H9 (cell line): ENCODE measurements around the gene TRABD. TPM values are rescaled to one million over a fixed set of nuclear protein-coding genes. Genes with fewer than 3 reads are reported as not detected.

Experiments
- DNase-seq: peaks from one replicate; pipeline ENCODE4 v3.0.0-alpha.2; 2017
- H2AFZ ChIP-seq: one replicate; pipeline ENCODE4 v1.6.1; 2013; ENCODE audit warnings: mild to moderate bottlenecking, low read length, control low read depth, moderate library complexity
- H2AK5ac ChIP-seq: 2 replicates; pipeline ENCODE4 v1.6.1; 2013; ENCODE audit warnings: low read length, control low read depth, mixed read lengths; ENCODE audit not compliant: insufficient read length
- H2BK120ac ChIP-seq: one replicate; pipeline ENCODE4 v1.6.1; 2013; ENCODE audit warnings: low read depth, mild to moderate bottlenecking, low read length, control low read depth, inconsistent platforms; ENCODE audit not compliant: poor library complexity, severe bottlenecking
- H2BK12ac ChIP-seq: 2 replicates; pipeline ENCODE4 v1.6.1; 2013; ENCODE audit warnings: low read length, control low read depth, mixed read lengths, low read depth; ENCODE audit not compliant: insufficient read length
- H2BK15ac ChIP-seq: 2 replicates; pipeline ENCODE4 v1.6.1; 2013; ENCODE audit warnings: low read depth, low read length, control low read depth
- H2BK20ac ChIP-seq: one replicate; pipeline ENCODE4 v1.6.1; 2013; ENCODE audit warnings: low read depth, mild to moderate bottlenecking, low read length, control low read depth, inconsistent platforms; ENCODE audit not compliant: poor library complexity, severe bottlenecking
- H2BK5ac ChIP-seq: 2 replicates; pipeline ENCODE4 v1.6.1; 2013; ENCODE audit warnings: low read length, control low read depth, mixed read lengths; ENCODE audit not compliant: insufficient read length
- H3K14ac ChIP-seq: 2 replicates; pipeline ENCODE4 v1.6.1; 2013; ENCODE audit warnings: low read length, control low read depth; ENCODE audit not compliant: insufficient read depth
- H3K18ac ChIP-seq: 2 replicates; pipeline ENCODE4 v1.6.1; 2013; ENCODE audit warnings: low read depth, mild to moderate bottlenecking, mixed read lengths, low read length, control low read depth; ENCODE audit not compliant: insufficient read length
- H3K23ac ChIP-seq: 2 replicates; pipeline ENCODE4 v1.6.1; 2013; ENCODE audit warnings: low read length, control low read depth, mixed read lengths, low read depth; ENCODE audit not compliant: insufficient read length
- H3K23me2 ChIP-seq: 2 replicates; pipeline ENCODE4 v1.6.1; 2013; ENCODE audit warnings: low read depth, mild to moderate bottlenecking, mixed read lengths, low read length, control low read depth; ENCODE audit not compliant: insufficient read length, poor library complexity, severe bottlenecking
- H3K27ac ChIP-seq: 2 replicates; pipeline ENCODE4 v1.5.1; 2013; ENCODE audit warnings: low read length, control low read depth, mixed read lengths, low read depth; ENCODE audit not compliant: insufficient read length
- H3K27me3 ChIP-seq: 2 replicates; pipeline ENCODE4 v1.6.1; 2013; ENCODE audit warnings: low read length, control low read depth, inconsistent platforms; ENCODE audit not compliant: insufficient read depth
- H3K4ac ChIP-seq: 2 replicates; pipeline ENCODE4 v1.6.1; 2013; ENCODE audit warnings: low read depth, mild to moderate bottlenecking, control low read depth, inconsistent platforms, low read length, moderate library complexity
- H3K4me1 ChIP-seq: 2 replicates; pipeline ENCODE4 v1.6.1; 2013; ENCODE audit warnings: low read length, control low read depth, inconsistent platforms; ENCODE audit not compliant: insufficient read depth
- H3K4me2 ChIP-seq: 2 replicates; pipeline ENCODE4 v1.6.1; 2013; ENCODE audit warnings: low read length, control low read depth, mixed read lengths; ENCODE audit not compliant: insufficient read length, insufficient read depth
- H3K56ac ChIP-seq: 2 replicates; pipeline ENCODE4 v1.6.1; 2013; ENCODE audit warnings: low read depth, mild to moderate bottlenecking, mixed read lengths, low read length, control low read depth; ENCODE audit not compliant: insufficient read length
- H3K79me1 ChIP-seq: 2 replicates; pipeline ENCODE4 v1.6.1; 2013; ENCODE audit warnings: low read depth, mild to moderate bottlenecking, moderate library complexity, low read length, control low read depth, inconsistent platforms; ENCODE audit not compliant: insufficient read depth, poor library complexity, severe bottlenecking
- H3K79me2 ChIP-seq: 2 replicates; pipeline ENCODE4 v1.6.1; 2013; ENCODE audit warnings: low read length, control low read depth, inconsistent platforms; ENCODE audit not compliant: insufficient read depth
- H3K9ac ChIP-seq: 2 replicates; pipeline ENCODE4 v1.6.1; 2013; ENCODE audit warnings: low read length, control low read depth, mixed read lengths; ENCODE audit not compliant: insufficient read length; ENCODE audit errors: extremely low read depth
- H3K9me3 ChIP-seq: one replicate; pipeline ENCODE4 v1.6.1; 2013; ENCODE audit warnings: low read depth, low read length, inconsistent platforms; ENCODE audit not compliant: control insufficient read depth
- H3T11ph ChIP-seq: one replicate; pipeline ENCODE4 v1.6.1; 2013; ENCODE audit warnings: mild to moderate bottlenecking, low read length, control low read depth, inconsistent platforms
- H4K20me1 ChIP-seq: one replicate; pipeline ENCODE4 v1.6.1; 2013; ENCODE audit not compliant: control insufficient read depth, insufficient read length, insufficient read depth
- H4K5ac ChIP-seq: 2 replicates; pipeline ENCODE4 v1.6.1; 2013; ENCODE audit warnings: low read depth, mild to moderate bottlenecking, mixed read lengths, low read length, control low read depth; ENCODE audit not compliant: insufficient read length
- H4K8ac ChIP-seq: replicated peaks from 2 replicates; pipeline ENCODE4 v1.6.1; 2013; ENCODE audit warnings: low read length, control low read depth, mixed read lengths, low read depth; ENCODE audit not compliant: insufficient read length
- H4K91ac ChIP-seq: 2 replicates; pipeline ENCODE4 v1.6.1; 2013; ENCODE audit warnings: low read depth, mild to moderate bottlenecking, moderate library complexity, mixed read lengths, low read length, control low read depth; ENCODE audit not compliant: insufficient read length
- H3K27ac Mint-ChIP-seq, 3 experiments: 2 replicates in 2 of 3; 3 replicates in 1 of 3; pipeline ENCODE4 v1.8.0; 2020 to 2021; ENCODE audit warnings: mixed read lengths in 3 of 3, mild to moderate bottlenecking in 1 of 3, moderate library complexity in 1 of 3
- H3K27me3 Mint-ChIP-seq: 2 replicates; pipeline ENCODE4 v1.8.0; 2021; ENCODE audit warnings: low read depth, mild to moderate bottlenecking, moderate library complexity, mixed read lengths
- H3K36me3 Mint-ChIP-seq, 3 experiments: 2 replicates in 2 of 3; 3 replicates in 1 of 3; pipeline ENCODE4 v1.8.0; 2020 to 2021; ENCODE audit warnings: low read depth in 3 of 3, mixed read lengths in 3 of 3; ENCODE audit not compliant: insufficient read depth in 1 of 3
- H3K4me1 Mint-ChIP-seq, 2 experiments: 2 replicates each; pipeline ENCODE4 v1.8.0; 2020; ENCODE audit warnings: mixed read lengths in 2 of 2
- H3K4me3 Mint-ChIP-seq, 2 experiments: 2 replicates in 1 of 2; 3 replicates in 1 of 2; pipeline ENCODE4 v1.8.0; 2020 to 2021; ENCODE audit warnings: mild to moderate bottlenecking in 2 of 2, mixed read lengths in 2 of 2, moderate library complexity in 1 of 2
- H3K9me3 Mint-ChIP-seq, 2 experiments: 2 replicates in 1 of 2; 3 replicates in 1 of 2; pipeline ENCODE4 v1.8.0; 2020; ENCODE audit warnings: mild to moderate bottlenecking in 2 of 2, mixed read lengths in 2 of 2, moderate library complexity in 1 of 2
- WGBS: extraction: QIAGEN DNeasy Blood & Tissue Kit; methylation state at CpG from one replicate; pipeline ENCODE4 v1.1.7; 2013; ENCODE audit warnings: missing lambda C conversion rate, low lambda C conversion rate, mixed read lengths; ENCODE audit not compliant: insufficient read length; ENCODE audit errors: extremely low coverage; 5-methylcytosine and 5-hydroxymethylcytosine counted together
- total RNA-seq: library from RNA; stranded (reverse); gene quantifications from 2 replicates; pipeline ENCODE4 v1.2.1, GENCODE V29; 2021
- TF ChIP-seq, protein P1 (sequence below): fragments of 200-600 bp; sonication (generic); conservative IDR thresholded peaks from 3 replicates; pipeline ENCODE4 v1.8.0; 2021; ENCODE audit warnings: antibody characterized with exemption, mild to moderate bottlenecking

Gene TRABD
- total RNA-seq, 1 experiment from 2014 or later = 47.8 TPM

DNA sequence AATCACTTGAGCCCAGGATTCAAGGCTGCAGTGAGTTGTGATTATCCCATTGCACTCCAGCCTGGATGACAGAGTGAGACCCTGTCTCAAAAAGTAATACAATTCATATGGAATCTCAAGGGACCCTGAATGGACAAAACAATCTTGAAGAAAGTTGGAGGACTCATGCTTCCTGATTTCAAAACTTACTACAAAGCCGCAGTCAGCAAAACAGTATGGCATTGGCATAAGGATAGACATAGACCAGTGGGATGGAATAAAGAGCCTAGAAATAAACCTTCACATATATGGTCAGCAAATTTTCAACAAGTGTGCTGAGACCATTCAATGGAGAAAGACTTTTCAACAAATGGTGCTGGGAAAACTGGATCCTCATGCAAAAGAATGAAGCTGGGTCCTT, 17.6 kb downstream of the TRABD start:
- Histone ChIP-seq H3K79me1 (no peaks in the 10 kb centered on the region), H4K5ac (no peak overlapping the region), H3K56ac (no peak overlapping the region), H2BK15ac (no peak overlapping the region), H3K23ac (no peak overlapping the region), H3K27me3 (no peaks in the 10 kb centered on the region), H3K27ac (no peak overlapping the region), H3K9me3 (no peaks in the 10 kb centered on the region), H3K18ac (no peak overlapping the region), H2AK5ac (no peak overlapping the region), H3K14ac (no peak overlapping the region), H3K4me2 (no peak overlapping the region), H2BK12ac (no peak overlapping the region), H4K91ac (no peak overlapping the region), H2AFZ (no peak overlapping the region), H3K9ac (no peak overlapping the region), H4K8ac (no peak overlapping the region), H3T11ph (no peak overlapping the region), H3K23me2 (peaks cover 13% of the 10 kb centered on the region), H3K79me2 (no peaks in the 10 kb centered on the region; the same call in 1 of the 2 replicates), H2BK20ac (no peak overlapping the region), H4K20me1 (peaks cover 3% of the 10 kb centered on the region), H2BK5ac (no peak overlapping the region), H3K4me1 (no peaks in the 10 kb centered on the region), H3K4ac (no peak overlapping the region), H2BK120ac (no peak overlapping the region)
- no peak for DNase-seq
- WGBS = no CpG with 5 or more reads among the region's 1 CpG
- Mint-ChIP-seq H3K27me3 (no peaks in the 10 kb centered on the region), H3K4me3 (peak overlapping the region in 1 of 2 experiments; percentile 54; a peak in 1 of 5 replicates), H3K27ac (no peak overlapping the region), H3K4me1 (peaks cover 12 to 17% of the 10 kb centered on the region in 2 experiments), H3K9me3 (peaks cover 5 to 6% of the 10 kb centered on the region in 2 experiments; a peak in 3 of 5 replicates), H3K36me3 (peaks cover 16 to 42% (median 38%) of the 10 kb centered on the region in 3 experiments)
- TF ChIP-seq, protein P1, sequence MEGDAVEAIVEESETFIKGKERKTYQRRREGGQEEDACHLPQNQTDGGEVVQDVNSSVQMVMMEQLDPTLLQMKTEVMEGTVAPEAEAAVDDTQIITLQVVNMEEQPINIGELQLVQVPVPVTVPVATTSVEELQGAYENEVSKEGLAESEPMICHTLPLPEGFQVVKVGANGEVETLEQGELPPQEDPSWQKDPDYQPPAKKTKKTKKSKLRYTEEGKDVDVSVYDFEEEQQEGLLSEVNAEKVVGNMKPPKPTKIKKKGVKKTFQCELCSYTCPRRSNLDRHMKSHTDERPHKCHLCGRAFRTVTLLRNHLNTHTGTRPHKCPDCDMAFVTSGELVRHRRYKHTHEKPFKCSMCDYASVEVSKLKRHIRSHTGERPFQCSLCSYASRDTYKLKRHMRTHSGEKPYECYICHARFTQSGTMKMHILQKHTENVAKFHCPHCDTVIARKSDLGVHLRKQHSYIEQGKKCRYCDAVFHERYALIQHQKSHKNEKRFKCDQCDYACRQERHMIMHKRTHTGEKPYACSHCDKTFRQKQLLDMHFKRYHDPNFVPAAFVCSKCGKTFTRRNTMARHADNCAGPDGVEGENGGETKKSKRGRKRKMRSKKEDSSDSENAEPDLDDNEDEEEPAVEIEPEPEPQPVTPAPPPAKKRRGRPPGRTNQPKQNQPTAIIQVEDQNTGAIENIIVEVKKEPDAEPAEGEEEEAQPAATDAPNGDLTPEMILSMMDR = no peak
